Neuronal stem cell (in vitro differentiated cells): ENCODE data around the gene SNX32. TPM values are rescaled to one million over a fixed set of nuclear protein-coding genes. Genes with fewer than 3 reads are reported as not detected.
A peak's percentile ranks its signal among the peaks of the same experiment; 100 is the strongest.

Source experiments
- DNase-seq: peaks from one replicate; pipeline ENCODE4 v3.0.0-alpha.2; 2013; ENCODE audit warnings: low spot score
- H2AFZ ChIP-seq: one replicate; pipeline ENCODE4 v1.6.1; 2013; ENCODE audit warnings: mild to moderate bottlenecking, low read length, inconsistent platforms
- H2AK5ac ChIP-seq: 2 replicates; pipeline ENCODE4 v1.6.1; 2013; ENCODE audit warnings: low read depth, mild to moderate bottlenecking, inconsistent platforms, low read length, moderate library complexity, mixed read lengths
- H2BK120ac ChIP-seq: 2 replicates; pipeline ENCODE4 v1.6.1; 2013; ENCODE audit warnings: low read depth, mild to moderate bottlenecking, inconsistent platforms, low read length, moderate library complexity, mixed read lengths
- H2BK12ac ChIP-seq: one replicate; pipeline ENCODE4 v1.6.1; 2013; ENCODE audit warnings: low read length, inconsistent platforms
- H2BK15ac ChIP-seq: 2 replicates; pipeline ENCODE4 v1.6.1; 2013; ENCODE audit warnings: mild to moderate bottlenecking, low read length, inconsistent platforms, mixed read lengths
- H2BK5ac ChIP-seq: one replicate; pipeline ENCODE4 v1.6.1; 2013; ENCODE audit warnings: inconsistent platforms, mild to moderate bottlenecking, low read length, moderate library complexity
- H3K14ac ChIP-seq: one replicate; pipeline ENCODE4 v1.6.1; 2013; ENCODE audit warnings: low read length, inconsistent platforms
- H3K18ac ChIP-seq: 2 replicates; pipeline ENCODE4 v1.6.1; 2013; ENCODE audit warnings: low read length, inconsistent platforms
- H3K23ac ChIP-seq: 2 replicates; pipeline ENCODE4 v1.6.1; 2013; ENCODE audit warnings: low read depth, mild to moderate bottlenecking, mixed read lengths, low read length, inconsistent platforms; ENCODE audit not compliant: poor library complexity
- H3K27ac ChIP-seq: replicated peaks from 3 replicates; pipeline ENCODE4 v1.5.1; 2013; ENCODE audit warnings: low read length, inconsistent platforms
- H3K27me3 ChIP-seq, 3 experiments: 2 replicates each; pipeline ENCODE4 v1.6.1; 2013; ENCODE audit warnings: low read length in 3 of 3, mild to moderate bottlenecking in 2 of 3, inconsistent platforms in 1 of 3, low read depth in 1 of 3, mixed read lengths in 1 of 3, moderate library complexity in 1 of 3; ENCODE audit not compliant: control insufficient read depth in 3 of 3, insufficient read depth in 3 of 3
- H3K36me3 ChIP-seq, 2 donors: replicated peaks in 1 of 2; 2 replicates each; pipeline ENCODE4 v1.6.1; 2013; ENCODE audit warnings: low read length in 2 of 2; ENCODE audit not compliant: control insufficient read depth in 2 of 2, insufficient read depth in 2 of 2
- H3K4ac ChIP-seq: 2 replicates; pipeline ENCODE4 v1.6.1; 2013; ENCODE audit warnings: inconsistent platforms, mild to moderate bottlenecking, low read length, moderate library complexity
- H3K4me1 ChIP-seq, 2 donors: 1 replicate in 1 of 2; 2 replicates in 1 of 2; pipeline ENCODE4 v1.6.1; 2013; ENCODE audit warnings: low read length in 2 of 2, low read depth in 1 of 2; ENCODE audit not compliant: control insufficient read depth in 2 of 2, insufficient read depth in 1 of 2
- H3K4me2 ChIP-seq: one replicate; pipeline ENCODE4 v1.6.1; 2013; ENCODE audit warnings: mild to moderate bottlenecking, low read length, inconsistent platforms; ENCODE audit not compliant: insufficient read depth, poor library complexity, severe bottlenecking
- H3K4me3 ChIP-seq, 2 donors: 2 replicates each; pipeline ENCODE4 v1.5.1; 2013; ENCODE audit warnings: low read length in 2 of 2, mild to moderate bottlenecking in 2 of 2, inconsistent platforms in 1 of 2, moderate library complexity in 1 of 2
- H3K79me1 ChIP-seq: one replicate; pipeline ENCODE4 v1.6.1; 2013; ENCODE audit warnings: low read depth, mild to moderate bottlenecking, inconsistent platforms, low read length, moderate library complexity
- H3K9ac ChIP-seq: one replicate; pipeline ENCODE4 v1.6.1; 2013; ENCODE audit warnings: mild to moderate bottlenecking, low read depth, low read length, inconsistent platforms; ENCODE audit not compliant: poor library complexity
- H3K9me3 ChIP-seq, 2 donors: replicated peaks in 1 of 2; 2 replicates each; pipeline versions ENCODE3 to v1.6.1; 2013; ENCODE audit warnings: low read length in 2 of 2, mild to moderate bottlenecking in 2 of 2, inconsistent platforms in 1 of 2, low read depth in 1 of 2, mixed read lengths in 1 of 2, moderate library complexity in 1 of 2; ENCODE audit not compliant: control insufficient read depth in 2 of 2, insufficient read depth in 1 of 2
- H4K8ac ChIP-seq: one replicate; pipeline ENCODE4 v1.6.1; 2013; ENCODE audit warnings: low read depth, mild to moderate bottlenecking, inconsistent platforms, low read length, moderate library complexity
- H4K91ac ChIP-seq: one replicate; pipeline ENCODE4 v1.6.1; 2013; ENCODE audit warnings: low read length, low read depth, mild to moderate bottlenecking, inconsistent platforms; ENCODE audit not compliant: poor library complexity
- WGBS, 2 donors: extraction: QIAGEN DNeasy Blood & Tissue Kit; methylation state at CpG; one replicate each; pipeline ENCODE4 v1.1.7; 2013; ENCODE audit warnings: missing lambda C conversion rate in 2 of 2, mixed read lengths in 1 of 2; ENCODE audit not compliant: insufficient read length in 2 of 2, insufficient replicate concordance in 1 of 2; ENCODE audit errors: extremely low coverage in 2 of 2; 5-methylcytosine and 5-hydroxymethylcytosine counted together
- polyA plus RNA-seq, 2 experiments: library from polyadenylated mRNA; stranded (reverse); fragments of 200-250 nt; gene quantifications; one replicate each; pipeline ENCODE4 v1.2.3, GENCODE V29; 2013

SNX32 gene
- polyA plus RNA-seq (2013, experiment 1 of 2), result 3.0 TPM
- 3.3 TPM for polyA plus RNA-seq (2013, experiment 2 of 2)

GRCh38 chr11:65833297-65834030, at the start of gene SNX32:
TSS of gene SNX32 (plus strand) at chr11:65833963. CDS start at chr11:65834066, 103 bp downstream.
- peak within 1 kb of the TSS; percentile 88 for H2AFZ ChIP-seq
- H3K4me2 ChIP-seq, result peak within 1 kb of the TSS; percentile 83
- H3K23ac ChIP-seq, result peak within 1 kb of the TSS; percentile 45
- peak within 1 kb of the TSS; percentile 12 for H2BK15ac ChIP-seq
- peak within 1 kb of the TSS; percentile 66 for H2BK12ac ChIP-seq
- H4K8ac ChIP-seq, result peak within 1 kb of the TSS; percentile 45
- H3K4ac ChIP-seq, result no peak within 1 kb of the TSS
- H3K27me3 ChIP-seq, result peaks cover 0 to 6% (median 2%) of the 10 kb centered on the region in 3 experiments
- no CpG with 5 or more reads among the region's 63 CpGs for WGBS, 2 donors
- peak within 1 kb of the TSS; percentile 52 to 80 for H3K4me3 ChIP-seq
- no peaks in the 10 kb centered on the region for H3K36me3 ChIP-seq
- peak within 1 kb of the TSS; percentile 49 for H4K91ac ChIP-seq
- H3K18ac ChIP-seq, result peak within 1 kb of the TSS; percentile 97
- H3K14ac ChIP-seq, result no peak within 1 kb of the TSS
- H2AK5ac ChIP-seq, result no peak within 1 kb of the TSS
- no peak within 1 kb of the TSS for H2BK5ac ChIP-seq
- peak within 1 kb of the TSS; percentile 85 for H3K9ac ChIP-seq
- no peak within 1 kb of the TSS for H2BK120ac ChIP-seq
- peaks cover 0 to 3% of the 10 kb centered on the region in 2 donors for H3K9me3 ChIP-seq
- peaks cover 5 to 14% of the 10 kb centered on the region in 2 donors for H3K4me1 ChIP-seq
- H3K27ac ChIP-seq, result no peak within 1 kb of the TSS
- peak; percentile 93 for DNase-seq
- peaks cover 5% of the 10 kb centered on the region for H3K79me1 ChIP-seq

GRCh38 chr11:65785319-65786007, 48.3 kb upstream of the SNX32 start:
- no peaks in the 10 kb centered on the region for H3K36me3 ChIP-seq
- peak overlapping the region; percentile 7 for H3K23ac ChIP-seq
- H3K9me3 ChIP-seq, result no peaks in the 10 kb centered on the region
- no peak overlapping the region for H3K9ac ChIP-seq
- H2BK15ac ChIP-seq, result peak overlapping the region; percentile 55
- peak overlapping the region; percentile 73 for H2AK5ac ChIP-seq
- DNase-seq, result no peak
- no peak overlapping the region for H2AFZ ChIP-seq
- H3K27ac ChIP-seq, result no peak overlapping the region
- no CpG with 5 or more reads among the region's 8 CpGs for WGBS, 2 donors
- no peak overlapping the region for H4K91ac ChIP-seq
- H3K4me1 ChIP-seq, result peaks cover 7 to 16% of the 10 kb centered on the region in 2 donors
- peaks cover 26 to 89% (median 61%) of the 10 kb centered on the region in 3 experiments for H3K27me3 ChIP-seq
- peak overlapping the region; percentile 2 for H3K18ac ChIP-seq
- no peak overlapping the region for H2BK120ac ChIP-seq
- H3K4ac ChIP-seq, result no peak overlapping the region
- H2BK5ac ChIP-seq, result no peak overlapping the region
- H2BK12ac ChIP-seq, result no peak overlapping the region
- H3K4me3 ChIP-seq, result no peak overlapping the region
- H4K8ac ChIP-seq, result no peak overlapping the region
- H3K4me2 ChIP-seq, result no peak overlapping the region
- no peak overlapping the region for H3K14ac ChIP-seq
- peaks cover 2% of the 10 kb centered on the region for H3K79me1 ChIP-seq

- peak overlapping the region; percentile 55 for H2BK15ac ChIP-seq
- WGBS, 2 donors, result no CpG with 5 or more reads among the region's 74 CpGs
- H2BK5ac ChIP-seq, result no peak overlapping the region
- no peaks in the 10 kb centered on the region for H3K36me3 ChIP-seq
- H3K4me1 ChIP-seq, result peaks cover 7 to 16% of the 10 kb centered on the region in 2 donors
- no peak overlapping the region for H3K4me3 ChIP-seq
- no peak for DNase-seq
- no peak overlapping the region for H4K91ac ChIP-seq
- peak overlapping the region; percentile 7 for H3K23ac ChIP-seq
- peak overlapping the region; percentile 44 for H3K4me2 ChIP-seq
- peak overlapping the region; percentile 73 for H2AK5ac ChIP-seq
- H3K27ac ChIP-seq, result no peak overlapping the region
- H3K18ac ChIP-seq, result peak overlapping the region; percentile 71
- H3K79me1 ChIP-seq, result peaks cover 2% of the 10 kb centered on the region
- H2BK12ac ChIP-seq, result no peak overlapping the region
- H3K9ac ChIP-seq, result no peak overlapping the region
- peaks cover 26 to 96% (median 61%) of the 10 kb centered on the region in 3 experiments for H3K27me3 ChIP-seq
- no peaks in the 10 kb centered on the region for H3K9me3 ChIP-seq
- H3K4ac ChIP-seq, result no peak overlapping the region
- H3K14ac ChIP-seq, result peak overlapping the region; percentile 12
- H4K8ac ChIP-seq, result no peak overlapping the region
- H2AFZ ChIP-seq, result peak overlapping the region; percentile 49
- H2BK120ac ChIP-seq, result no peak overlapping the region
Observed at GRCh38 chr11:65786008-65786785, 47.6 kb upstream of the SNX32 start.
